Ishikawa (cell line): ENCODE data around the gene MN1.

ENCODE experiments used
- CEBPB ChIP-seq: IDR thresholded peaks from 2 replicates; pipeline ENCODE4 v1.6.1; 2012
- CREB1 ChIP-seq: IDR thresholded peaks from 2 replicates; pipeline ENCODE4 v1.6.1; 2012; ENCODE audit warnings: low read depth
- EGR1 ChIP-seq: IDR thresholded peaks from 2 replicates; pipeline ENCODE4 v1.6.1; 2012
- EP300 ChIP-seq: IDR thresholded peaks from 2 replicates; pipeline ENCODE4 v1.6.1; 2012; ENCODE audit warnings: borderline replicate concordance
- FOXM1 ChIP-seq: IDR thresholded peaks from 2 replicates; pipeline ENCODE4 v1.6.1; 2012; ENCODE audit warnings: low read depth, borderline replicate concordance
- MAX ChIP-seq: IDR thresholded peaks from 2 replicates; pipeline ENCODE4 v1.6.1; 2012
- NFIC ChIP-seq: IDR thresholded peaks from 2 replicates; pipeline ENCODE4 v1.6.1; 2012
- RAD21 ChIP-seq: IDR thresholded peaks from 2 replicates; pipeline ENCODE4 v1.6.1; 2012; ENCODE audit warnings: low read depth
- REST ChIP-seq: IDR thresholded peaks from 2 replicates; pipeline ENCODE4 v1.6.1; 2012; ENCODE audit warnings: low read depth, mild to moderate bottlenecking
- TAF1 ChIP-seq: IDR thresholded peaks from 2 replicates; pipeline ENCODE4 v1.6.1; 2012; ENCODE audit warnings: low read depth, mild to moderate bottlenecking
- TCF12 ChIP-seq: IDR thresholded peaks from 2 replicates; pipeline ENCODE4 v1.6.1; 2012; ENCODE audit warnings: low read depth
- TEAD4 ChIP-seq: IDR thresholded peaks from 2 replicates; pipeline ENCODE4 v1.6.1; 2012
- YY1 ChIP-seq: IDR thresholded peaks from 2 replicates; pipeline ENCODE4 v1.6.1; 2012; ENCODE audit warnings: low read depth
- ZBTB7A ChIP-seq: IDR thresholded peaks from 2 replicates; pipeline ENCODE4 v1.6.1; 2012; ENCODE audit warnings: low read depth
- TF ChIP-seq, protein P1 (sequence below): IDR thresholded peaks from 2 replicates; pipeline ENCODE4 v1.6.1; 2012

Gene MN1

GRCh38 chr22:27732391-27732790, 69.2 kb downstream of the MN1 start:
- TF ChIP-seq TAF1 (no peak), CEBPB (no peak), NFIC (no peak), TCF12 (no peak), REST (no peak), MAX (no peak), FOXM1 (no peak), YY1 (no peak), TEAD4 (no peak), EGR1 (no peak), RAD21 (no peak), ZBTB7A (no peak), CREB1 (no peak), EP300 (no peak)
- TF ChIP-seq, protein P1, sequence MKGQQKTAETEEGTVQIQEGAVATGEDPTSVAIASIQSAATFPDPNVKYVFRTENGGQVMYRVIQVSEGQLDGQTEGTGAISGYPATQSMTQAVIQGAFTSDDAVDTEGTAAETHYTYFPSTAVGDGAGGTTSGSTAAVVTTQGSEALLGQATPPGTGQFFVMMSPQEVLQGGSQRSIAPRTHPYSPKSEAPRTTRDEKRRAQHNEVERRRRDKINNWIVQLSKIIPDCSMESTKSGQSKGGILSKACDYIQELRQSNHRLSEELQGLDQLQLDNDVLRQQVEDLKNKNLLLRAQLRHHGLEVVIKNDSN, result no peak

DNA sequence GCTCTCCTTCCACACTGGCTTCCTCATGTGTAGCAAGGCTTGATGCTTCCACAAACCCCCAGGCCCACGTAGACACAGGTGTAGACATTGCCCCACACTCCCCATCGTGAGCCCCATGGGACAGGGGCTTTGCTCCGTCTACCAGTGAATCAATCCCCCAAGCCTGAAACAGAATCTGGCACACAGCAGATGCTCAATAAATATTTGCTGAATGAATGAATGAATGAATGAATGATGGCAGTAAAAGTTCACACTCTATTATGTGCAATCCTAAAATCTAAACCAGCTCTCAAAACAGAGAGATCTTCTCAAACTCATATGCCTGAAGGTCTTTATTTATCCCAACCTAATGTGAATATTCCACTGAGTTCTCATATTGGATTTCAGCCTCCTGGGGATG, 69.9 kb downstream of the MN1 start:
- TF ChIP-seq REST, result no peak
- no peak for TF ChIP-seq ZBTB7A
- TF ChIP-seq NFIC, result no peak
- no peak for TF ChIP-seq EGR1
- no peak for TF ChIP-seq CEBPB
- no peak for TF ChIP-seq RAD21
- no peak for TF ChIP-seq FOXM1
- TF ChIP-seq CREB1, result no peak
- TF ChIP-seq, protein P1, result no peak
- TF ChIP-seq TEAD4, result no peak
- no peak for TF ChIP-seq EP300
- TF ChIP-seq TAF1, result no peak
- TF ChIP-seq TCF12, result no peak
- TF ChIP-seq YY1, result no peak
- TF ChIP-seq MAX, result no peak

- TF ChIP-seq CEBPB (no peak), FOXM1 (no peak), ZBTB7A (no peak), YY1 (no peak), EGR1 (no peak), CREB1 (no peak)
These were observed 70.7 kb downstream of the MN1 start for GRCh38 chr22:27730641-27731433.

- TF ChIP-seq REST (no peak), CEBPB (no peak), RAD21 (no peak), YY1 (no peak), EP300 (no peak), TAF1 (no peak), FOXM1 (no peak), CREB1 (no peak)
- TF ChIP-seq, protein P1, result no peak
These were observed 72.3 kb downstream of the MN1 start for GRCh38 chr22:27729246-27729645.
